WTC11 (cell line): Measurements from ENCODE around the gene CDK12. TPM values are rescaled to one million over a fixed set of nuclear protein-coding genes. Genes with fewer than 3 reads are reported as not detected.
A peak's percentile ranks its signal among the peaks of the same experiment; 100 is the strongest.

ENCODE experiments used
- ATAC-seq: fragments of 200-7000 bp; cut with Tn5 transposase; 2 replicates; pipeline ENCODE4 v1.10.0; 2021; ENCODE audit warnings: mild to moderate bottlenecking, moderate library complexity
- CTCF ChIA-PET: fragments of 300-600 bp; sonication (Branson Sonifier 250); formaldehyde crosslinking; loops from one replicate; lab custom pipeline; 2021; ENCODE audit warnings: antibody characterized with exemption; lab: Charles Lee
- POLR2A ChIA-PET: fragments of 350-600 bp; sonication (Branson Sonifier 250); formaldehyde crosslinking; loops from one replicate; lab custom pipeline; 2021; ENCODE audit warnings: antibody characterized with exemption; lab: Charles Lee
- DNase-seq: peaks from one replicate; pipeline ENCODE4 v3.0.0; 2021; ENCODE audit warnings: low spot score
- H3K27ac Mint-ChIP-seq: 2 replicates; pipeline ENCODE4 v1.8.0; 2021; ENCODE audit warnings: mixed read lengths
- H3K27me3 Mint-ChIP-seq: 2 replicates; pipeline ENCODE4 v1.8.0; 2021; ENCODE audit warnings: low read depth, mild to moderate bottlenecking, moderate library complexity, mixed read lengths
- H3K36me3 Mint-ChIP-seq: 2 replicates; pipeline ENCODE4 v1.8.0; 2021; ENCODE audit warnings: mixed read lengths
- H3K4me1 Mint-ChIP-seq: 2 replicates; pipeline ENCODE4 v1.8.0; 2022; ENCODE audit warnings: mixed read lengths
- H3K4me3 Mint-ChIP-seq: 2 replicates; pipeline ENCODE4 v1.8.0; 2021; ENCODE audit warnings: mild to moderate bottlenecking, moderate library complexity, mixed read lengths
- H3K9me3 Mint-ChIP-seq: 2 replicates; pipeline ENCODE4 v1.8.0; 2021; ENCODE audit warnings: mixed read lengths
- CBFB ChIP-seq: sonication (generic); formaldehyde crosslinking; IDR thresholded peaks from 2 replicates; pipeline ENCODE4 v1.8.1; 2022; ENCODE audit warnings: mild to moderate bottlenecking, low read depth, missing genetic modification reagents
- CREB1 ChIP-seq: sonication (generic); formaldehyde crosslinking; IDR thresholded peaks from 2 replicates; pipeline ENCODE4 v1.8.0; 2023; ENCODE audit warnings: mild to moderate bottlenecking, missing genetic modification reagents
- CREM ChIP-seq: sonication (generic); formaldehyde crosslinking; IDR thresholded peaks from 2 replicates; pipeline ENCODE4 v1.8.1; 2022; ENCODE audit warnings: mild to moderate bottlenecking, missing genetic modification reagents, moderate library complexity
- ESRRA ChIP-seq: sonication (generic); formaldehyde crosslinking; IDR thresholded peaks from 2 replicates; pipeline ENCODE4 v1.8.1; 2022; ENCODE audit warnings: mild to moderate bottlenecking, missing genetic modification reagents, borderline replicate concordance
- FOXP1 ChIP-seq: sonication (generic); formaldehyde crosslinking; IDR thresholded peaks from 2 replicates; pipeline ENCODE4 v1.8.0; 2022; ENCODE audit warnings: missing genetic modification reagents, mild to moderate bottlenecking, moderate library complexity, borderline replicate concordance
- JUN ChIP-seq: sonication (generic); formaldehyde crosslinking; IDR thresholded peaks from 2 replicates; pipeline ENCODE4 v1.8.0; 2023; ENCODE audit warnings: mild to moderate bottlenecking, missing genetic modification reagents
- MYBL2 ChIP-seq: sonication (generic); formaldehyde crosslinking; IDR thresholded peaks from 2 replicates; pipeline ENCODE4 v1.8.1; 2023; ENCODE audit warnings: mild to moderate bottlenecking, moderate library complexity, missing genetic modification reagents
- NFATC4 ChIP-seq: fragments of 250-450 bp; sonication (Bioruptor Pico); IDR thresholded peaks from 2 replicates; pipeline ENCODE4 v1.9.0; 2021; ENCODE audit warnings: mild to moderate bottlenecking
- NFE2L1 ChIP-seq: sonication (generic); formaldehyde crosslinking; IDR thresholded peaks from 2 replicates; pipeline ENCODE4 v1.8.1; 2023; ENCODE audit warnings: missing genetic modification reagents
- NR2C2 ChIP-seq: sonication (generic); formaldehyde crosslinking; IDR thresholded peaks from 2 replicates; pipeline ENCODE4 v1.8.0; 2022; ENCODE audit warnings: mild to moderate bottlenecking, missing genetic modification reagents
- ZNF121 ChIP-seq: sonication (generic); formaldehyde crosslinking; IDR thresholded peaks from 2 replicates; pipeline ENCODE4 v1.8.0; 2023; ENCODE audit warnings: missing genetic modification reagents
- ZNF232 ChIP-seq: sonication (generic); formaldehyde crosslinking; IDR thresholded peaks from 2 replicates; pipeline ENCODE4 v1.8.0; 2022; ENCODE audit warnings: mild to moderate bottlenecking, missing genetic modification reagents
- ZNF671 ChIP-seq: fragments of 250-450 bp; sonication (Bioruptor Pico); IDR thresholded peaks from 2 replicates; pipeline ENCODE4 v1.8.0; 2021; ENCODE audit warnings: mild to moderate bottlenecking
- total RNA-seq: library from RNA; stranded (reverse); gene quantifications from 3 replicates; pipeline ENCODE4 v1.2.3, GENCODE V29; 2021
- TF ChIP-seq, protein P1 (sequence below): sonication (generic); formaldehyde crosslinking; IDR thresholded peaks from 2 replicates; pipeline ENCODE4 v1.8.1; 2023; ENCODE audit warnings: mild to moderate bottlenecking, missing genetic modification reagents, moderate library complexity
- TF ChIP-seq, protein P2 (sequence below): sonication (generic); formaldehyde crosslinking; IDR thresholded peaks from 2 replicates; pipeline ENCODE4 v1.8.1; 2023; ENCODE audit warnings: mild to moderate bottlenecking, missing genetic modification reagents, borderline replicate concordance
- TF ChIP-seq, protein P3 (sequence below): fragments of 250-450 bp; sonication (Bioruptor Pico); IDR thresholded peaks from 2 replicates; pipeline ENCODE4 v1.9.0; 2021; ENCODE audit warnings: moderate library complexity, mild to moderate bottlenecking, inconsistent platforms, borderline replicate concordance
- TF ChIP-seq, protein P4 (sequence below): fragments of 250-450 bp; sonication (Bioruptor Pico); IDR thresholded peaks from 2 replicates; pipeline ENCODE4 v1.9.0; 2021; ENCODE audit warnings: mild to moderate bottlenecking
- TF ChIP-seq, protein P5 (sequence below): sonication (generic); formaldehyde crosslinking; IDR thresholded peaks from 2 replicates; pipeline ENCODE4 v1.8.0; 2022; ENCODE audit warnings: mild to moderate bottlenecking, missing genetic modification reagents
- TF ChIP-seq, protein P6 (sequence below): sonication (generic); formaldehyde crosslinking; IDR thresholded peaks from 2 replicates; pipeline ENCODE4 v1.8.1; 2023; ENCODE audit warnings: mild to moderate bottlenecking, moderate library complexity, missing genetic modification reagents
- TF ChIP-seq, protein P7 (sequence below): sonication (generic); formaldehyde crosslinking; IDR thresholded peaks from 2 replicates; pipeline ENCODE4 v1.8.1; 2023; ENCODE audit warnings: mild to moderate bottlenecking, missing genetic modification reagents, moderate library complexity
- TF ChIP-seq, protein P8 (sequence below): sonication (generic); formaldehyde crosslinking; IDR thresholded peaks from 2 replicates; pipeline ENCODE4 v1.8.1; 2022; ENCODE audit warnings: mild to moderate bottlenecking, moderate library complexity, missing genetic modification reagents

CDK12 gene
- total RNA-seq, 1 experiment from 2014 or later: 58.4 TPM

DNA sequence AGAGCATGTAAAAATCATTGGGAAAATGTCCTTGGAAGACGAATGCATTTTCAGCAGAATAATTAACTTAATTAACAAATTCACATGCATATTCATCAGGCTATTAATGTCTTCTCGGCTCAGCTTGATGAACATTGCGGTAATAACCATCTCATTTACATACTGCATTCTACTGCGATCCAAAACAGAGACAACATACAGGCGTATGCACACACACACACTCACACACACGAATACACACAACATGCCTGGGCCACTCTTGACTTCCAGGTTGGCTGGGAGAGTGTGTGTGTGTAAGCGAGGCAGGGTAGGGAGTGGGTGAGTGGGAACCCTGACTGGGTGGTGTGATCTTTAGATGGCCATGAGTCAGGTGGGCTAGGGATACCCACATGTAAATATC is 101.7 kb downstream of the CDK12 start:
- Mint-ChIP-seq H3K36me3 (no peaks in the 10 kb centered on the region), H3K27me3 (no peaks in the 10 kb centered on the region), H3K27ac (no peak overlapping the region), H3K4me1 (peaks cover 26% of the 10 kb centered on the region), H3K9me3 (no peaks in the 10 kb centered on the region), H3K4me3 (no peak overlapping the region)
- CTCF ChIA-PET: interaction anchor here (0.7 to 6.9 kb wide), 9 partner anchors 8 to 59 kb away, joined by 3 to 52 read pairs (median 12); no protein-coding TSS in a partner anchor
- TF ChIP-seq JUN (CRISPR knock-in tag): no peak
- TF ChIP-seq, protein P1, sequence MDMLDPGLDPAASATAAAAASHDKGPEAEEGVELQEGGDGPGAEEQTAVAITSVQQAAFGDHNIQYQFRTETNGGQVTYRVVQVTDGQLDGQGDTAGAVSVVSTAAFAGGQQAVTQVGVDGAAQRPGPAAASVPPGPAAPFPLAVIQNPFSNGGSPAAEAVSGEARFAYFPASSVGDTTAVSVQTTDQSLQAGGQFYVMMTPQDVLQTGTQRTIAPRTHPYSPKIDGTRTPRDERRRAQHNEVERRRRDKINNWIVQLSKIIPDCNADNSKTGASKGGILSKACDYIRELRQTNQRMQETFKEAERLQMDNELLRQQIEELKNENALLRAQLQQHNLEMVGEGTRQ (CRISPR knock-in tag): no peak
- TF ChIP-seq, protein P2, sequence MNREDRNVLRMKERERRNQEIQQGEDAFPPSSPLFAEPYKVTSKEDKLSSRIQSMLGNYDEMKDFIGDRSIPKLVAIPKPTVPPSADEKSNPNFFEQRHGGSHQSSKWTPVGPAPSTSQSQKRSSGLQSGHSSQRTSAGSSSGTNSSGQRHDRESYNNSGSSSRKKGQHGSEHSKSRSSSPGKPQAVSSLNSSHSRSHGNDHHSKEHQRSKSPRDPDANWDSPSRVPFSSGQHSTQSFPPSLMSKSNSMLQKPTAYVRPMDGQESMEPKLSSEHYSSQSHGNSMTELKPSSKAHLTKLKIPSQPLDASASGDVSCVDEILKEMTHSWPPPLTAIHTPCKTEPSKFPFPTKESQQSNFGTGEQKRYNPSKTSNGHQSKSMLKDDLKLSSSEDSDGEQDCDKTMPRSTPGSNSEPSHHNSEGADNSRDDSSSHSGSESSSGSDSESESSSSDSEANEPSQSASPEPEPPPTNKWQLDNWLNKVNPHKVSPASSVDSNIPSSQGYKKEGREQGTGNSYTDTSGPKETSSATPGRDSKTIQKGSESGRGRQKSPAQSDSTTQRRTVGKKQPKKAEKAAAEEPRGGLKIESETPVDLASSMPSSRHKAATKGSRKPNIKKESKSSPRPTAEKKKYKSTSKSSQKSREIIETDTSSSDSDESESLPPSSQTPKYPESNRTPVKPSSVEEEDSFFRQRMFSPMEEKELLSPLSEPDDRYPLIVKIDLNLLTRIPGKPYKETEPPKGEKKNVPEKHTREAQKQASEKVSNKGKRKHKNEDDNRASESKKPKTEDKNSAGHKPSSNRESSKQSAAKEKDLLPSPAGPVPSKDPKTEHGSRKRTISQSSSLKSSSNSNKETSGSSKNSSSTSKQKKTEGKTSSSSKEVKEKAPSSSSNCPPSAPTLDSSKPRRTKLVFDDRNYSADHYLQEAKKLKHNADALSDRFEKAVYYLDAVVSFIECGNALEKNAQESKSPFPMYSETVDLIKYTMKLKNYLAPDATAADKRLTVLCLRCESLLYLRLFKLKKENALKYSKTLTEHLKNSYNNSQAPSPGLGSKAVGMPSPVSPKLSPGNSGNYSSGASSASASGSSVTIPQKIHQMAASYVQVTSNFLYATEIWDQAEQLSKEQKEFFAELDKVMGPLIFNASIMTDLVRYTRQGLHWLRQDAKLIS: no peak
- no peak for DNase-seq
- no peak for ATAC-seq
- POLR2A ChIA-PET: no interaction called here

DNA sequence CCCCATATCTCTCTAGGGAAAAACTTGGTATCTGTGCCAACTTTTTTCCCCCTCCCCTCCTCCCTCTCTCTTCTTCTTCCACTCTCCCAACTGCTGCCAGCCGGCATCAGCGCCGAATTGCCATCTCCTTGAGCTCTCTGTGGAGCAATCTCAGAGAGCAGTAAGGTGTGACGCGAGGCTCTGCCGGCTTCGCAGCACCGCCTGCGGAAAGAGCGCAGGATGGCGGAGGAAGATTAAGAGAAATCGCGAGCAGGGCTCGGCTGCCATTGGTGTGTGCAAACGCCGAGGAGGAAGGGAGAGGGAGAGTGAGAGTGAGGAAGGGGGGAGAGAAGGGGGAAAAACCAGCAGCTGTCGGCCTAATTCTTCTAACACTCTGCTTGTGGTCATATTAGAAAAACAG is 102.2 kb downstream of the CDK12 start:
- no peaks in the 10 kb centered on the region for H3K27me3 Mint-ChIP-seq
- ATAC-seq (peak; percentile 59), DNase-seq (peak; percentile 46)
- peak overlapping the region; percentile 56 for H3K4me3 Mint-ChIP-seq
- H3K4me1 Mint-ChIP-seq: peaks cover 26% of the 10 kb centered on the region
- H3K27ac Mint-ChIP-seq: no peak overlapping the region
- POLR2A ChIA-PET: no interaction called here
- TF ChIP-seq, protein P3, sequence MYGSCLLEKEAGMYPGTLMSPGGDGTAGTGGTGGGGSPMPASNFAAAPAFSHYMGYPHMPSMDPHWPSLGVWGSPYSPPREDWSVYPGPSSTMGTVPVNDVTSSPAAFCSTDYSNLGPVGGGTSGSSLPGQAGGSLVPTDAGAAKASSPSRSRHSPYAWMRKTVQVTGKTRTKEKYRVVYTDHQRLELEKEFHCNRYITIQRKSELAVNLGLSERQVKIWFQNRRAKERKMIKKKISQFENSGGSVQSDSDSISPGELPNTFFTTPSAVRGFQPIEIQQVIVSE (CRISPR knock-in tag): no peak
- TF ChIP-seq NR2C2 (CRISPR knock-in tag): no peak
- TF ChIP-seq, all 79 proteins: peak for 0
- CTCF ChIA-PET: interaction anchor here (0.6 to 6.9 kb wide), 7 partner anchors 8 to 166 kb away, joined by 3 to 52 read pairs (median 4); no protein-coding TSS in a partner anchor
- no peaks in the 10 kb centered on the region for H3K36me3 Mint-ChIP-seq
- H3K9me3 Mint-ChIP-seq: no peaks in the 10 kb centered on the region

DNA sequence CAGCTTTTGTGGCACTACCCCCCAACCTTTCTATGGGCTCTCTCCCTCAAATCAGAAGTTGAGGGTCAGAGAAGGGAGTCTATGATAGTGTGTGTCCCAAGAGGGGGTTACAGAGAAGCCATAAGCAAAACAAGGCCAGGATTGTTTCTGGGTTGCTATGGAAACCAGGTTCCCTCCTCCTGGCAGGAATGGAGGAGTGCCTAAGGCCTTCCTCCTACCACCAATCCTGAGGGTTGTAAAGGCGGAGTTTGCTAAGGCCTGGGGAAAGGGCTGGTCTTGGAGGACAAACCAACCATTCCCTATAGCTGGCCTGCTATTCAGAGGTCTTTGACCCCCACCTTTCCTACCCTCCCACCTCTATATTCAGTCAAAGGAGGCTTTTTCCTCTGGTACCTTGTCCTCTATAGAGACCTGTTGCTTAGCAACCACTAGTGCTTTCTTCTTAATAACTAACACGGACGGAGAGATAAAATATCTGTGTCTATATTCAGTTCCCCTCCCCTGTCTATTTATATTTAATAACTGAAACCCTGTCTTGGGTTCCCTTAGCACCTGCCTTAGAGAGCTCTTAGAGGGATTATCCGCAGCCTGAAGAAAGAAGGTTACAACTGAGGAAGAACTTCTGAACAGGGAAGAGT is 103.0 kb downstream of the CDK12 start:
- Mint-ChIP-seq H3K27me3 (no peaks in the 10 kb centered on the region; the same call in 1 of the 2 replicates), H3K27ac (peak overlapping the region; percentile 25; the same call in 1 of the 2 replicates), H3K9me3 (no peaks in the 10 kb centered on the region), H3K4me1 (peaks cover 26% of the 10 kb centered on the region), H3K4me3 (peak overlapping the region; percentile 23), H3K36me3 (no peaks in the 10 kb centered on the region)
- ChIA-PET CTCF (interaction anchor here (1.0 to 6.9 kb wide), 8 partner anchors 9 to 90 kb away, joined by 3 to 52 read pairs (median 4); no protein-coding TSS in a partner anchor), POLR2A (no interaction called here)
- ATAC-seq: peak; percentile 97
- TF ChIP-seq, protein P4, sequence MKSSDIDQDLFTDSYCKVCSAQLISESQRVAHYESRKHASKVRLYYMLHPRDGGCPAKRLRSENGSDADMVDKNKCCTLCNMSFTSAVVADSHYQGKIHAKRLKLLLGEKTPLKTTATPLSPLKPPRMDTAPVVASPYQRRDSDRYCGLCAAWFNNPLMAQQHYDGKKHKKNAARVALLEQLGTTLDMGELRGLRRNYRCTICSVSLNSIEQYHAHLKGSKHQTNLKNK (CRISPR knock-in tag): no peak
- TF ChIP-seq, protein P5, sequence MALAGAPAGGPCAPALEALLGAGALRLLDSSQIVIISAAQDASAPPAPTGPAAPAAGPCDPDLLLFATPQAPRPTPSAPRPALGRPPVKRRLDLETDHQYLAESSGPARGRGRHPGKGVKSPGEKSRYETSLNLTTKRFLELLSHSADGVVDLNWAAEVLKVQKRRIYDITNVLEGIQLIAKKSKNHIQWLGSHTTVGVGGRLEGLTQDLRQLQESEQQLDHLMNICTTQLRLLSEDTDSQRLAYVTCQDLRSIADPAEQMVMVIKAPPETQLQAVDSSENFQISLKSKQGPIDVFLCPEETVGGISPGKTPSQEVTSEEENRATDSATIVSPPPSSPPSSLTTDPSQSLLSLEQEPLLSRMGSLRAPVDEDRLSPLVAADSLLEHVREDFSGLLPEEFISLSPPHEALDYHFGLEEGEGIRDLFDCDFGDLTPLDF (CRISPR knock-in tag): no peak
- no peak for TF ChIP-seq FOXP1 (CRISPR knock-in tag)
- TF ChIP-seq CREM (CRISPR knock-in tag): no peak
- TF ChIP-seq CBFB (CRISPR knock-in tag): no peak
- TF ChIP-seq CREB1 (CRISPR knock-in tag): no peak
- TF ChIP-seq, protein P6, sequence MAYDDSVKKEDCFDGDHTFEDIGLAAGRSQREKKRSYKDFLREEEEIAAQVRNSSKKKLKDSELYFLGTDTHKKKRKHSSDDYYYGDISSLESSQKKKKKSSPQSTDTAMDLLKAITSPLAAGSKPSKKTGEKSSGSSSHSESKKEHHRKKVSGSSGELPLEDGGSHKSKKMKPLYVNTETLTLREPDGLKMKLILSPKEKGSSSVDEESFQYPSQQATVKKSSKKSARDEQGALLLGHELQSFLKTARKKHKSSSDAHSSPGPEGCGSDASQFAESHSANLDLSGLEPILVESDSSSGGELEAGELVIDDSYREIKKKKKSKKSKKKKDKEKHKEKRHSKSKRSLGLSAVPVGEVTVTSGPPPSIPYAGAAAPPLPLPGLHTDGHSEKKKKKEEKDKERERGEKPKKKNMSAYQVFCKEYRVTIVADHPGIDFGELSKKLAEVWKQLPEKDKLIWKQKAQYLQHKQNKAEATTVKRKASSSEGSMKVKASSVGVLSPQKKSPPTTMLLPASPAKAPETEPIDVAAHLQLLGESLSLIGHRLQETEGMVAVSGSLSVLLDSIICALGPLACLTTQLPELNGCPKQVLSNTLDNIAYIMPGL: no peak
- no peak for TF ChIP-seq ZNF232 (CRISPR knock-in tag)
- TF ChIP-seq NFATC4 (CRISPR knock-in tag): no peak
- no peak for TF ChIP-seq MYBL2
- TF ChIP-seq NFE2L1 (CRISPR knock-in tag): no peak
- no peak for TF ChIP-seq ZNF121 (CRISPR knock-in tag)
- TF ChIP-seq, protein P7, sequence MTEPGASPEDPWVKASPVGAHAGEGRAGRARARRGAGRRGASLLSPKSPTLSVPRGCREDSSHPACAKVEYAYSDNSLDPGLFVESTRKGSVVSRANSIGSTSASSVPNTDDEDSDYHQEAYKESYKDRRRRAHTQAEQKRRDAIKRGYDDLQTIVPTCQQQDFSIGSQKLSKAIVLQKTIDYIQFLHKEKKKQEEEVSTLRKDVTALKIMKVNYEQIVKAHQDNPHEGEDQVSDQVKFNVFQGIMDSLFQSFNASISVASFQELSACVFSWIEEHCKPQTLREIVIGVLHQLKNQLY (CRISPR knock-in tag): no peak
- TF ChIP-seq, protein P8, sequence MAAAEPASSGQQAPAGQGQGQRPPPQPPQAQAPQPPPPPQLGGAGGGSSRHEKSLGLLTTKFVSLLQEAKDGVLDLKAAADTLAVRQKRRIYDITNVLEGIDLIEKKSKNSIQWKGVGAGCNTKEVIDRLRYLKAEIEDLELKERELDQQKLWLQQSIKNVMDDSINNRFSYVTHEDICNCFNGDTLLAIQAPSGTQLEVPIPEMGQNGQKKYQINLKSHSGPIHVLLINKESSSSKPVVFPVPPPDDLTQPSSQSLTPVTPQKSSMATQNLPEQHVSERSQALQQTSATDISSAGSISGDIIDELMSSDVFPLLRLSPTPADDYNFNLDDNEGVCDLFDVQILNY (CRISPR knock-in tag): no peak
- TF ChIP-seq ESRRA (CRISPR knock-in tag): no peak
- TF ChIP-seq ZNF671: no peak
- DNase-seq: peak; percentile 63
